Measurements from ENCODE around the gene THPO.

The THPO gene

GRCh38 chr3:184384342-184384741 lies 6.3 kb upstream of the THPO start:
- DNase-seq = no peak

DNA sequence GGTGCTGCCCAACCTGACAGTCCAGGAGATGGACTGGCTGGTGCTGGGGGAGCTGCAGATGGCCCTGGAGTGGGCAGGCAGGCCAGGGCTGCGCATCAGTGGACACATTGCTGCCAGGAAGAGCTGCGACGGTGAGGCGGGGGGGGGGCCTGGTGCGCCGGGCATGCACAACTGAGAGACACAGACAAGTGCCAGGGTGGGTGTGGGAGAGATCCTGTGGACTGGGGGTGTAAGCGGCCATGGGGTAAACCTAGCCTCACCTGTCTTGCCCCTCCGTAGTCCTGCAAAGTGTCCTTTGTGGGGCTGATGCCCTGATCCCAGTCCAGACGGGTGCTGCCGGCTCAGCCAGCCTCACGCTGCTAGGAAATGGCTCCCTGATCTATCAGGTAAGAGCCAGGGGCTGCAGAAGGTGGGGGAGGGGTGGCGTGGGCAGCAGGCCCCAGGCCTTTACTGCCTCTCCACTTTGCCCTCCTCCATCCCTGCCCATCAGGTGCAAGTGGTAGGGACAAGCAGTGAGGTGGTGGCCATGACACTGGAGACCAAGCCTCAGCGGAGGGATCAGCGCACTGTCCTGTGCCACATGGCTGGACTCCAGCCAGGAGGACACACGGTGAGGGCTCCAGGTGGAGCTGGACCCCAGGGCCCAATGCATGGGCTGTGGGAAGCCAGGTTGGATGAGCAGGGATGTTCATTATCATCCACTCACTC lies 5.2 kb upstream of the THPO start:
- DNase-seq = no peak

DNA sequence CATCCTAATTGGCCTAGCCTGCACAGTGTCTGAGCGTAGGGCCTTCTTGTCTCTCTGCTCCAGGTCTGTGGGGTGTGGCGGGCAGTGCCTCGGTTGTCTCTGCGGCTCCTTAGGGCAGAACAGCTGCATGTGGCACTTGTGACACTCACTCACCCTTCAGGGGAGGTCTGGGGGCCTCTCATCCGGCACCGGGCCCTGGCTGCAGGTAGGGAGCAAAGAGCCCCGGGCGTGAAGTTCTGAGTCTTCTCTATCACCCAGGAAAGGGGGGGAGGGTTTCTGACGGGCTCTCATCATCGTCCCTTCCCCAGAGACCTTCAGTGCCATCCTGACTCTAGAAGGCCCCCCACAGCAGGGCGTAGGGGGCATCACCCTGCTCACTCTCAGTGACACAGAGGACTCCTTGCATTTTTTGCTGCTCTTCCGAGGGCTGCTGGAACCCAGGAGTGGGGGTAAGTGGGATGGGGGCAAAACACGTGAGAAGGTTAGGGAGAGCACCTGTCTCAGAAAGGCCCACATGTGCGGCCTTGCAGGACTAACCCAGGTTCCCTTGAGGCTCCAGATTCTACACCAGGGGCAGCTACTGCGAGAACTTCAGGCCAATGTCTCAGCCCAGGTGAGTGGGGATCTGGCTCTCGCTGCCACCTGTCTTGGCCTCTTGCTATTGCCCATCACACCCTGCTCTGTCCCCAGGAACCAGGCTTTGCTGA lies 4.5 kb upstream of the THPO start:
- DNase-seq = no peak

- peak; percentile 29 for DNase-seq
Measured at GRCh38 chr3:184381261-184382224, 3.5 kb upstream of the THPO start.

DNA sequence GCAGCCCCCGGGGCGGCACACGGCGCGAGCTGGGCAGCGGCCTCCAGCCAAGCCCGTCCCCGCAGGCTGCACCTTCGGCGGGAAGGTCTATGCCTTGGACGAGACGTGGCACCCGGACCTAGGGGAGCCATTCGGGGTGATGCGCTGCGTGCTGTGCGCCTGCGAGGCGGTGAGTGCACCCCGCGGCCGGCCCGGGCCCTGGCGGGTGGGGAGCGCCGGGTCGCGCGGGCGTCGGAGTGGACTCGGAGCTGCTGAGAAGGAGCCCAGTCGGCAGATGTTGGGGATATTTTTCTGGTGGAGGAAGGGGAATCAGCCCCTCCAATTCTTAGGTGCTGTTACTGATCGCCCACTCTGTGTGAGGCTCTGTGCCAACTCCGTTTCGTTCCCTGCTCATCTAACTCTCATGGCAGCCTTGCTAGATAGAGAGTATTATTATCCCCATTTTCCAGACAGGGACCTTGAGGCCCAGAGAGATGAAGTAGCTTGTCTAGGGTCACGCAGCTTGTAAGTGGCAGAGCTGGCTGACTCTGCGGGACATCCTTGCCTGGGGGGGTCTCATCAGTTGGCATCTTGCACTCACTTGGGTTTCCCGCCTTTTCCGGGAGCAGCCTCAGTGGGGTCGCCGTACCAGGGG lies 2.7 kb upstream of the THPO start:
- peak; percentile 33 for DNase-seq

DNA sequence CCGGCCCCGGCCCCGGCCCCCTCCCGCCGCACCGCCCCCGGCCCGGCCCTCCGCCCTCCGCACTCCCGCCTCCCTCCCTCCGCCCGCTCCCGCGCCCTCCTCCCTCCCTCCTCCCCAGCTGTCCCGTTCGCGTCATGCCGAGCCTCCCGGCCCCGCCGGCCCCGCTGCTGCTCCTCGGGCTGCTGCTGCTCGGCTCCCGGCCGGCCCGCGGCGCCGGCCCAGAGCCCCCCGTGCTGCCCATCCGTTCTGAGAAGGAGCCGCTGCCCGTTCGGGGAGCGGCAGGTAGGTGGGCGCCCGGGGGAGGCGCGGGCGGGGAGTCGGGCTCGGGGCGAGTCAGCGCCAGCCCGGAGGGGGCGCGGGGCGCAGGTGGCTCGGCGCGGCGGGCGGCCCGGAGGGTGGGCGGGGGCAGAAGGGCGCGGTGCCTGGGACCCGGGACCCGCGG lies 2.2 kb upstream of the THPO start:
- peak; percentile 59 for DNase-seq

- DNase-seq = no peak
Measured at GRCh38 chr3:184379358-184380184, 1.6 kb upstream of the THPO start, which contains the start of gene CHRD. Gene CHRD, plus strand, starts transcription at chr3:184380054. Its CDS starts 265 bp downstream, at chr3:184380319.

GRCh38 chr3:184378651-184379357 lies 797 bp upstream of the THPO start:
- DNase-seq = no peak

- DNase-seq = no peak
Measured at GRCh38 chr3:184377374-184377773, 633 bp downstream of the THPO start.

- DNase-seq = no peak
Measured at GRCh38 chr3:184375747-184376461, 2.1 kb downstream of the THPO start.

DNA sequence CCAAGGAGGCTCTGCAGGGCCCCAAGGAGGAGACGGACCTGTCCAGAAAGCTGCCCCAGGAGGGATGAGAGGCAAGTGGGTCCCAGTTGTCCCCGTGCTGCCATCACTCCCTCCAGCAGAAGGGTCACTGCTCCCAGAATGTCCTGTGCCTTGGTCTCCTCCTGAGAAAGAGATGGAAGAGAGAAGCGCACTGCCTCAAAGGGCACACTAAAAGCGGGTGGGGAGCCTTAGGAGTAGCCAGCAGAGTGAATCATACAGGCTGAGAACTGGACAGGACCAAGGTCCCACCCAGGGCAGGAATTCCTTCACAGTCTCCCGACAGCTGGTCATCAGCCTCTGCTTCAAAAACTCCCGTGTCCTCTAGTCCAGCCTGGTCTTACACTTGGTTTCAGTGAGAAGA lies 4.6 kb downstream of the THPO start:
- DNase-seq = no peak

DNA sequence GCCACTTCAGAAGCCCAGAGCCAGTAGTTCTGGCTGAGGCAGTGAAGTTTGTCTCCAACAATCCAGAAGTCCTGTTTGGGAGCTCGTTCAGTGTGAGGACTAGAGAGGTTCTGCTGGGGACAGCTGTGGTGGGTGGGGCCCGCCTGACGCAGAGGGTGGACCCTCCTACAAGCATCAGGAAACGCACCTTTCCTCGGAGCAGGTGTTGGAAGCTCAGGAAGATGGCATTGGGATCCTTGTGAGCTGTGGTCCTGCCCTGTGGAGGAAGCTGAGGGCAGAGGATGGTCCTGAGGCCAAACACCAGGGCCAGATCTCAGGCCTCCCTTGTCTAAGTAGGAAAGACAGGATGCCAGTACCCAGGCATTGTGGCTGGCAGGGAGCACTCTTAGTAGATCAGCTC lies 5.1 kb downstream of the THPO start:
- no peak for DNase-seq

- DNase-seq = no peak
Measured at GRCh38 chr3:184372296-184372821, 5.6 kb downstream of the THPO start.

DNA sequence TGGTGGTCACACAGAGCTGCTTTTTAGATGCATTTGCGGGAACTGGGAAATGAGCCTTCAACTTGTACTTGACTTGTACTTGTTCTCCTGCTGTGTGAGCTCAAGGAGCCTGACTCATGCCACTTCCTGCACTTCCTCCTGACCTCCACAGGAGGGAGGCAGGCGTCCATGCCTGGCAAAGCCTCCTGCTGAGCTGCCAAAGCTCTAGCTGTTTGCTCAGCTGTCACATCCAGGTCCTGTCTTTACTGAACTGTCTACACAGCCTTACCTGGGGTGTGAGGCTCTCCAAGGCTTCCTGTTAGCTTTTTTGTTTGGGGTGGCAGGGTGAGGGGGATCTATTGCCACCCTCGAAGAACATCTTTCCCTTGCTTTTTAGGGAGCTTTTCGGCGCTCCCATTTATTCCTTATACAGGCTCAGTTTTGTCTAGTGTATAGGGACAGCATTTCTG lies 6.4 kb downstream of the THPO start:
- DNase-seq = peak; percentile 71

DNA sequence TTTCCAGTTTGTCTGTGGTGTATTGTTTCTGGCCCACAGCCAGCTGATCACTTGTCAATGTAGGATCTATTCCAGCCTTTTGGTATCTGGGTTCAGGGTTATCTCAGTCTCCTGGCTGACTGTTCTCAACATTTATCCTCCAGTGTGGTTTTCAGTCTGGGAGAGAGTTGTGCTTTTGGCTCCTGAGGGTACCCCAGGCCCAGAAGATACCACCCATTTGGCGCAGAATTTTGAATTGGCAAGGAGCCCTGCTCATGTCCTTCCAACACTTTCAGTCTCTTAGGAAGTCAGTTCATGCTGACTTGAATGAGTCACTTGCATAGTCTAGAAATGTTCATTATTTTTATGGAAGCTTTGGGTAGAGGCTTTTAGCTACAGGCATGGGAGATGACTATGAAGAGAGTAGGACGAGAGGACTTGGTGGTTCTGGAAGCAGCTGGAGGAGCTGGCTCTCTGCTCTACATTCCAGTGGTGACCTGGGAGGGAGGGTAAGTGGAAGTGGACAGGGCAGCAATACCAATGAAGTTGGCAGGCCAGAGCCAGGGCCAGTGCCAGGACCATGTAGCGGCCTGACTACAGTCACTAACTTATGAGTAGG lies 9.3 kb downstream of the THPO start:
- no peak for DNase-seq

DNA sequence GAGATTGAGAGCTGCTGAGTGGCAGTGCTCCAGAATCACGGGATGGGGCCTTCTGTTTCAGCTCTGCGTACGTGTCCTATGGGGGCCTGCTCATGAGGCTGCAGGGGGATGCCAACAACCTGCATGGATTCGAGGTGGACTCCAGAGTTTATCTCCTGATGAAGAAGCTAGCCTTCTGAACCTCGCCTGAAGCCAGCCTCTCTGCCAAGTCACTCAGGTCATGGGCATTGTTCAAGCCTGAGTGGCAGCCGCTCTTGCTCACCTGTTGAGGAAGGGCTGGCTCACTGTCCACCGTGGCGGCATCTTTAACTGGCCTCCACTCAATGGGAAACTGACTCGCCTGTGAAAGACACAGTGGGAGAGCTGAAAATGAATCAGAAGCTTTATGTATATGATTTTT lies 9.9 kb downstream of the THPO start:
- DNase-seq = no peak

GRCh38 chr3:184366619-184367289 lies 11.3 kb downstream of the THPO start:
- DNase-seq = no peak

DNA sequence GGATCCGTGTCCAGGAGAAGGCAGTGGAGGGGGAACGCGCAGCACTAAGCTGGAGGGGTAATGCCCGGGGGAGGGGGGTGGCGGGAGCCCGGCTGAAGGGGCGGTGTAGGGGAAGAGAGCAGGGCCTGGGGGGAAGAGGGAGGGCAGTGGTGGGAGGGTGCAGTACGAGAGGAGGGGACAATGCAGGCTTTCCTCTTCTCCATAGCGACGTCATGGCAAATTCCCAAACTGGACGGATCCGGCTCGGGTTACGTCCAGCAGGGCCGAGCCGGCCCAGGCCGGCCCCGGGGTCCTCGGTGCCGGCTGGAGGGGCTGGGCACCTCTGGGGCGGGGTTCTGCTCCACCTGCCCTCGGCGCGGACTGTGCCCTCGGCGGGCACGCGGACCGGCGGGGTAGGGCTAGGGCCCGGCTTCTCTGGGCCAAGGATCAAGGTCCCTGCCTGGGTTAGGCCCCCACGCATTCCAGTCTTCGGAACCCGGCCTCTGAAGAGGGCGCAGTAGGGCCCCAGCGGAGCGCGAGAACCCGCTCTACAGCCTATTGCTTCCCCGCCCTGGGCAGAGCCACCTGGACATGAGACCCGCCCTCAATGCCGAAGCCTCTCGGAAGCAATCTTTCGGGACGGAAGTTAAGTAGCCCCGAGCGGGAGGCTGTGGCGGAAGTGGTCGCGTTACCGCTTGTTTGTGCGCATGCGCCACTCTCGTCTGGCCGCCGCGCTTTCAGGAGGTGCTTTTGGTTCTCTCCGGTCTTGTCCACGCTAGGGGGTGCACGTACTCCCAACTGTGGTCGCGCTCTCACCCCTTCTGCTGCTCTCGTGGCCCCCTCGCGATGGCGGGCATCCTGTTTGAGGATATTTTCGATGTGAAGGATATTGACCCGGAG lies 15.1 kb downstream of the THPO start:
- DNase-seq = peak; percentile 97

Data from stimulated activated CD4-positive, alpha-beta T cell treated with anti-CD3 and anti-CD28 coated beads, Interleukin-15, amount 100 ng/mL, for 24 hours (primary cell).